ENCODE measurements around the gene PIEZO1. TPM values are rescaled to one million over a fixed set of nuclear protein-coding genes. Genes with fewer than 3 reads are reported as not detected.

The PIEZO1 gene
- polyA plus RNA-seq, 1 experiment, result 47.0 TPM

GRCh38 chr16:88667461-88667860 lies 117.6 kb downstream of the PIEZO1 start:
- no peaks in the 10 kb centered on the region for H3K27me3 ChIP-seq (ENCODE audit: control insufficient read depth, insufficient read depth, low read length)
- POLR2A ChIA-PET, result no interaction called here
- H3K27ac ChIP-seq (ENCODE audit: low read depth, low read length), result no peak overlapping the region
- TF ChIP-seq, protein P1, sequence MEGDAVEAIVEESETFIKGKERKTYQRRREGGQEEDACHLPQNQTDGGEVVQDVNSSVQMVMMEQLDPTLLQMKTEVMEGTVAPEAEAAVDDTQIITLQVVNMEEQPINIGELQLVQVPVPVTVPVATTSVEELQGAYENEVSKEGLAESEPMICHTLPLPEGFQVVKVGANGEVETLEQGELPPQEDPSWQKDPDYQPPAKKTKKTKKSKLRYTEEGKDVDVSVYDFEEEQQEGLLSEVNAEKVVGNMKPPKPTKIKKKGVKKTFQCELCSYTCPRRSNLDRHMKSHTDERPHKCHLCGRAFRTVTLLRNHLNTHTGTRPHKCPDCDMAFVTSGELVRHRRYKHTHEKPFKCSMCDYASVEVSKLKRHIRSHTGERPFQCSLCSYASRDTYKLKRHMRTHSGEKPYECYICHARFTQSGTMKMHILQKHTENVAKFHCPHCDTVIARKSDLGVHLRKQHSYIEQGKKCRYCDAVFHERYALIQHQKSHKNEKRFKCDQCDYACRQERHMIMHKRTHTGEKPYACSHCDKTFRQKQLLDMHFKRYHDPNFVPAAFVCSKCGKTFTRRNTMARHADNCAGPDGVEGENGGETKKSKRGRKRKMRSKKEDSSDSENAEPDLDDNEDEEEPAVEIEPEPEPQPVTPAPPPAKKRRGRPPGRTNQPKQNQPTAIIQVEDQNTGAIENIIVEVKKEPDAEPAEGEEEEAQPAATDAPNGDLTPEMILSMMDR (IDR thresholded peaks at IDR 0.05; ENCODE audit: low read depth, low read length), result peak; percentile 24
- no peak for DNase-seq (ENCODE audit: low read depth, low spot score)
- H3K9me3 ChIP-seq (ENCODE audit: control insufficient read depth, insufficient read depth, low read length), result no peaks in the 10 kb centered on the region; the same call in 1 of the 2 replicates
- CTCF ChIA-PET, result no interaction called here
- no peak overlapping the region for H3K4me3 ChIP-seq (ENCODE audit: low read depth, low read length)

GRCh38 chr16:88665570-88665969 lies 119.5 kb downstream of the PIEZO1 start:
- Histone ChIP-seq H3K9me3 (ENCODE audit: control insufficient read depth, insufficient read depth, low read length) (no peaks in the 10 kb centered on the region; the same call in 1 of the 2 replicates), H3K4me3 (ENCODE audit: low read depth, low read length) (no peak overlapping the region), H3K27ac (ENCODE audit: low read depth, low read length) (no peak overlapping the region), H3K27me3 (ENCODE audit: control insufficient read depth, insufficient read depth, low read length) (no peaks in the 10 kb centered on the region)
- POLR2A ChIA-PET, result no interaction called here
- no peak for DNase-seq (ENCODE audit: low read depth, low spot score)
- CTCF ChIA-PET, result interaction anchor here (0.7 kb wide), 1 partner anchor 8 kb away, joined by 3 read pairs; no protein-coding TSS in a partner anchor
- TF ChIP-seq, protein P1 (IDR thresholded peaks at IDR 0.05; ENCODE audit: low read depth, low read length), result no peak

Other genes starting within 250 kb of the PIEZO1 start
- gene ZC3H18, start 214.8 kb downstream of the PIEZO1 start, polyA plus RNA-seq (2011; rRNA removed), result 8.5 and 10.1 TPM in 2 replicates
- gene IL17C, start 146.6 kb downstream of the PIEZO1 start, polyA plus RNA-seq (2011; rRNA removed), result not detected in 2 replicates
- 53.6 and 99.8 TPM in 2 replicates for gene CYBA, start 134.2 kb downstream of the PIEZO1 start, polyA plus RNA-seq (2011; rRNA removed)
- 9.1 and 13.5 TPM in 2 replicates for gene MVD, start 122.1 kb downstream of the PIEZO1 start, polyA plus RNA-seq (2011; rRNA removed)
- 0.04 and 0.06 TPM in 2 replicates for gene SNAI3, start 98.7 kb downstream of the PIEZO1 start, polyA plus RNA-seq (2011; rRNA removed)
- gene RNF166, start 78.8 kb downstream of the PIEZO1 start, polyA plus RNA-seq (2011; rRNA removed), result 6.8 and 9.0 TPM in 2 replicates
- gene CTU2, start 78.7 kb downstream of the PIEZO1 start, polyA plus RNA-seq (2011; rRNA removed), result 6.5 and 8.7 TPM in 2 replicates
- 1.2 and 2.4 TPM in 2 replicates for gene CDT1, start 18.6 kb upstream of the PIEZO1 start, polyA plus RNA-seq (2011; rRNA removed)
- 66.8 and 107 TPM in 2 replicates for gene APRT, start 26.7 kb upstream of the PIEZO1 start, polyA plus RNA-seq (2011; rRNA removed)
- 11.6 and 18.5 TPM in 2 replicates for gene GALNS, start 71.7 kb upstream of the PIEZO1 start, polyA plus RNA-seq (2011; rRNA removed)
- gene TRAPPC2L, start 71.9 kb upstream of the PIEZO1 start, polyA plus RNA-seq (2011; rRNA removed), result 72.8 and 101 TPM in 2 replicates
- not detected in 2 replicates for gene PABPN1L, start 81.4 kb upstream of the PIEZO1 start, polyA plus RNA-seq (2011; rRNA removed)
- not detected in 2 replicates for gene CBFA2T3, start 192.0 kb upstream of the PIEZO1 start, polyA plus RNA-seq (2011; rRNA removed)